Right renal cortex interstitium (tissue), 3 donors: ENCODE measurements around the gene CAST. TPM values are rescaled to one million over a fixed set of nuclear protein-coding genes. Genes with fewer than 3 reads are reported as not detected.

Experiments used
- DNase-seq, 3 donors: peaks; one replicate each; pipeline ENCODE4 v3.0.0-alpha.2; 2013; ENCODE audit warnings: low read depth in 3 of 3, low spot score in 2 of 3
- polyA plus RNA-seq, 3 donors: library from polyadenylated mRNA; unstranded; fragments of 120-200 nt; gene quantifications; one replicate each; pipeline ENCODE4 v1.2.1, GENCODE V29; 2013; ENCODE audit not compliant: insufficient read length in 3 of 3

CAST gene
- polyA plus RNA-seq, 3 donors = 143 to 185 (median 158) TPM

- no peak for DNase-seq
These were observed 19.9 kb upstream of the CAST start for GRCh38 chr5:96642281-96642640.

- no peak for DNase-seq
These were observed 17.1 kb upstream of the CAST start for GRCh38 chr5:96645091-96645490.

- DNase-seq = no peak
These were observed 14.2 kb upstream of the CAST start for GRCh38 chr5:96648023-96648422.

DNA sequence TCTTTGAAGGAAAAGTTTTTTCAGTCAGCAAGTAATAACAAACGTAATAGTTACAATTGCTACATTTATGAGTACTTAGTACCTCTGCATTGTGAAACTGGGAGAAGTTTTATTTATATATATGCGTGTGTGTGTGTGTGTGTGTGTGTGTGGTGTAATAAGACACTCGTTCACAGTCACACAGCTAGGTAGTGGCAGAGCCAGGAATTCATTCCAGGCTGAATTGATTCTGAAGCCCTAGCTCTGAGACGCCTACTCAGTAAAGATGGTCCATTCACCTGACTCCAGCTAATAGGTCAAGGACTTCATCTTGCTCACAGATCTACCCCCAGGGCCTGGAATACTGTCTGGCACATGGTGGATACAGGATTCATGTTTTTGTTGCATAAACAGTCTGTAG is 13.6 kb upstream of the CAST start:
- no peak for DNase-seq

- no peak for DNase-seq
These were observed 12.9 kb upstream of the CAST start for GRCh38 chr5:96649251-96649662.

GRCh38 chr5:96649681-96650540 is 12.3 kb upstream of the CAST start:
- DNase-seq = no peak

DNA sequence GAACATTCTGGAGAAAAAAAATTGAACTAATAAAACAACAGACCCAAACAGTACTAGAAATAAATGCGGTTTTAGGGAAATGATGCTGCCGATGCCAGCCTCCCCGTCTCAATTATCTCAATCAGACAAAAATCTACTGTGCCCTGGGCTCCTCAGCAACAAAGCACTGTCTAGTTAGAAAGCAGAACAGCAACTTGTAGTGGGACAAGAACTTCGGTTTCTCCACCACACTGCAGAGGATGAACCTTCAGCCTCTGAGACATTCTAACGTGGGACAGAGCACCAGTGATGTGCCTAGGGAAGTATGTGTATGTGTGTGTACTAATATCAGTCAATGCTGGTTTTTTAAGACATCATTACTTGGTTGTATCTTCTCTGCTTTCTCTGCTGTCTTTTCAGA is 11.1 kb upstream of the CAST start:
- no peak for DNase-seq

- no peak for DNase-seq
These were observed 10.0 kb upstream of the CAST start for GRCh38 chr5:96651948-96652753.

GRCh38 chr5:96652769-96653454 is 9.3 kb upstream of the CAST start:
- DNase-seq = no peak

DNA sequence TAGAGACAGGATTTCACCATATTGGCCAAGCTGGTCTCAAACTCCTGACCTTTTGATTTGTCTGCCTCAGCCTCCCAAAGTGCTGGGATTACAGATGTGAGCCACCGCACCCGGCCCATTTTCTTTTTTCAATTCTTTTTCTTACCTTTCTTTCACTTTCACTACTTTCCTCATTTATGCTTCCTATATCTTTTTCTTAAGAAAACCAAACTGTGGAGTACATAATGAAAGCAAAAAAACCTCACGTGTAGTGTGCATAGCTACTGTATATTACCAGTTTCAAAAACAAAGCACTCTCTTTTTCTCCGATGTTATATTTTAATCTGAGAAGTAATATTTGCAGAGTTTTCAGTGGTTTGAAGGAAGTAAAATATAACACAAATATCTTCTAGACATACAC is 8.0 kb upstream of the CAST start:
- DNase-seq = no peak

GRCh38 chr5:96655085-96655484 is 7.1 kb upstream of the CAST start:
- no peak for DNase-seq

GRCh38 chr5:96655506-96655905 is 6.7 kb upstream of the CAST start:
- no peak for DNase-seq

DNA sequence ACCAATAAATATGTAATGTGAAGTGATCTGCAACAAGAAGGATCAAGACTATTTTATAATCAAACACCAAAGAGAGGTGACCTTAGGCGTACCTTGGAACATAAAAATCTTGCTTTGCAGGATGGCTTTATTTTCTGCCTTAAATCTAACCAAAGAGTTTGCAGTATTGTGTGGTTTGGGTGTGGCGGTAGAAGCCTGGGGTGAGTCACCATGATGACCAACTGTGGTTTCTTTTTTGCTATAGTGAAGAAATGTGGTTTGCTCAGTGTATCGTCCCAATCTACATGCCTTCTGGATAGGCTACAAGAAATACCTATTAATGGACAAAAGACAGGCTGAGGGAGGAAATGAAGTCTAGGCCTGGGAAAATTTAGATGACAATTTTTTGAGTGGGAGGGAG is 5.1 kb upstream of the CAST start:
- DNase-seq = no peak

- DNase-seq = no peak
These were observed 3.9 kb upstream of the CAST start for GRCh38 chr5:96658272-96658671.

DNA sequence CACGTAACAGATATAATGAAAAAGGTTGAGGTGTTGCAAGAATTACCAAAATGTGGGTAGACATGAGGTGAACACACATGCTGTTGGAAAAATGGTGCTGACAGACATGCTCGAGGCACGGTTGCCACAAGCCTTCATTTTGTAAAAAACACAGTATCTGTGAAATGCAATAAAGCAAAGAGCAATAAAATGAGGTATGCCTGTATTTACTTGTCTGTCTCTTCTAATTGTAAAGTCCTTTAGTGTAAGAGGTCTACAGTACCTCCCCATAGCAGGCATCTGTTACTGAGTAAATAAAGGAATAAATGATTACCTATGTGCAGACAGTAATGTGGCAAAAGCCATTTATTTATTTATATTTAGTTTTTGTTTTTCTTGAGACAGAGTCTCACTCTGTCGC is 3.0 kb upstream of the CAST start:
- DNase-seq = no peak

GRCh38 chr5:96660971-96661854 is 963 bp upstream of the CAST start:
- DNase-seq = no peak

DNA sequence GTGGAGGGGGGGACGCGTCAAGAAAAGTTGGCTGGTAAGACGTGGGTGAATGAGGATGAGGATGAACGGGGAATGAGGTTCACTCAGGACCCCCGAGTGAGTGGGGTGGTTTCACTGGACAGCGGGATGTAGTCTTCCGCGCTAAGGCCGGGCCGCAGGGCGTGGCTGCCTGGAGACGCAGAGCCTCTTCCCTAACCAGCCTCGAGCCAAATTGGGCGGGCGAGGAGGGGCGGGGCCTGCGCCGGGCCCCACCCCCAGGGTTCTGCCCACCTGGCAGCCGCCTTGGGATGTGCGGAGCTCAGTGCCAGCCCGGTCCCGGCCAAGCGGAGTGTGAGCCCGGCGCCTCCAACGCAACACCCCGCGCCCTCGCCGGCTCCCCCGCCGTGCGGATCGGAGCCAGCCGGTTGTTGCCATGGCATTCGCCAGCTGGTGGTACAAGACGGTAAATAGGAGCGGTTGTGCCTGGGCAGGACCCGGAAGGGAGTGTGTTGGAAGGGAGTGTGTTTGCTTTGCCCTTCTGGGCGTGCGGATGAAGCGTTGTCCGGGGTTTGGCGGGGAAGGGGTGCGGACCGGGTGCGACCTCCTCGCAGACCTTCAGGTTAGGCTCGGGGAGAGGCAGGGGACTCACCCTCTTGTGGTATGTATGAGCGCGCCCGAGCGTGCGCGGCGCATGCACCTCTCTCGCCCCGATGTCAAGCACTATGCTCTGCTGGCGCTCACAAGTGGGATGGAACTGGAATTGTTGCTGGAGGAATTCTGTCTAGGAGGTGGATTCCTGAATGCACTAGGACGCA is 746 bp downstream of the CAST start:
- DNase-seq = peak in 2 of 3 donors; percentile 51 to 59

- no peak for DNase-seq
These were observed 1.4 kb downstream of the CAST start for GRCh38 chr5:96663608-96664007.

DNA sequence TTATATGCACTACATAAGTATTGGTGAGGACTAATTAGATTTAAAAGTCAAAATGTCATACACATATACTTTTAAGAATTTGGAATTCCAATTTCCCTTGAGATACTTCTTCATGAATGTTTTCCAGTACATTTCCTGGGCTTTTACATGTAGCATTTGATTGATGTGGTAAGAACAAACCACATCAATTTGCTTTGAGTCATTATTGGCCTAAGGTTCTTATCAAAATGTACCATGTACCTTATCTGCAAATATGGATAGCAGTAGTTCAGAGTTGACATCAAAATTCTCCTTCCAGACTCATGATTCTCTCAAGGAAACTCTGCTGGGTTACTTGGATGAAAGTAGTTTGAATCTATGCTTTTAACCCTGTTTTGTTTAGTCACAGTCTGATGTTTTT is 2.5 kb downstream of the CAST start:
- no peak for DNase-seq

DNA sequence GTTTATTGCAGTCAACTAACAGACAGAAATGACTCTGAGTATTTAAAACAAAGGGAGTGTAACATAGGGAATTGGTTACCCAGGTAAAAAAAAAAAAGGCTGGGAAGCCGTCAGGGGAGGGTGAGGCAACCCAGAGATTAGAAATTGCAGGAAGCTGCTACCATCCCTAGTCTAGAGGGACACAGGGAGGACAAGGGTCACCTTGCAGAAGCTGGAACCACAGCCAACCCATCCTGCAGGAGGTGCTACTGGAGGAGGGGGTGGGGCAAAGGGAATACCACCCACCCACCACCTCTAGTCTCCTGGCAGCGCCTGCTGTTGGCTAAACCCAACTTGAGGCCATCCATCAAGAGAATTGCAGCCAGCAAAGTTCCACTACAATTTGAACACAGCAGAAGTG is 6.5 kb downstream of the CAST start:
- no peak for DNase-seq
